ENCODE results near the gene DPPA4. TPM values are rescaled to one million over a fixed set of nuclear protein-coding genes. Genes with fewer than 3 reads are reported as not detected.

Gene DPPA4
- total RNA-seq, 1 donor: not detected

- H3K27ac ChIP-seq (ENCODE audit: low read depth, low read length): no peak overlapping the region
Measured at GRCh38 chr3:109338322-109338721, 976 bp upstream of the DPPA4 start.

DNA sequence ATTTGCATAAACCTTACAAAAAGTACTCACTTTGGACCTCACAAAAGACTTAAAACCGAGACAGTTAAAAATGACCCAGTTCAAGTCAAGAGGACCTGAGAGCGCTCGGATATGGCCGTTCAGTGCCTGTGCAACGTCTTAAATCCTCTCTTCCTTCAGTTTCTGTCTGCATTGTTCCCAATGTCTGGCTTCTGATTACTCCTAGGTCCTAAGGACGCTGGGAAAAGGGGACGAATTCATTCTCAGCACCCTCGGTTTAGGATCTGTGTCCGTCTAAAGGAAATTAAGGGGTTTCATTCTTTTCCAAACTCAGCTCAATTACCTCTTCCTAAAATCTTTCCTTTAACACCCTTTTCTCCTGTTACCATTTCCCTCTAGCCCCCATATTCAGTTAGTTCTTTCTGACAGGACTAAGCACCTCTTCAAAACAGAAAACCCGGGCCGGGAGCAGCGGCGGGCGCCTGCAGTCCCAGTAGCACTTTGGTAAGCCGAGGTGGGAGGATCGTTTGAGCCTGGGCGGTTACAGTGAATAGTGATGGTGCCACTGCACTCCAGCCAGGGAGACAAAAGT lies 970 bp downstream of the DPPA4 start:
- DNase-seq (ENCODE audit: insufficient read length, low spot score, missing footprints): no peak
- Histone ChIP-seq H3K27me3 (ENCODE audit: insufficient read depth, low read length) (no peaks in the 10 kb centered on the region), H3K79me2 (ENCODE audit: insufficient read depth, low read length) (no peaks in the 10 kb centered on the region), H3K27ac (ENCODE audit: low read depth, low read length) (no peak overlapping the region), H3K9me3 (ENCODE audit: low read depth, low read length) (no peaks in the 10 kb centered on the region), H3K4me1 (ENCODE audit: insufficient read depth, low read length) (no peaks in the 10 kb centered on the region), H3K36me3 (ENCODE audit: insufficient read depth, low read length) (no peaks in the 10 kb centered on the region), H4K20me1 (ENCODE audit: insufficient read depth, low read length) (no peaks in the 10 kb centered on the region), H2AFZ (ENCODE audit: low read length) (peak overlapping the region; percentile 88), H3K4me2 (ENCODE audit: insufficient read depth, low read length) (peak overlapping the region; percentile 83), H3K4me3 (ENCODE audit: insufficient read depth, low read length) (peak overlapping the region; percentile 69)
- no peak for TF ChIP-seq CTCF (IDR thresholded peaks at IDR 0.05; ENCODE audit: extremely low read depth, low read depth, low read length)

More at GRCh38 chr3:109338322-109338721, 976 bp upstream of the DPPA4 start:
- no peak for DNase-seq (ENCODE audit: insufficient read length, low spot score, missing footprints)
- H3K9me3 ChIP-seq (ENCODE audit: low read depth, low read length): no peaks in the 10 kb centered on the region
- no peaks in the 10 kb centered on the region for H3K4me1 ChIP-seq (ENCODE audit: insufficient read depth, low read length)
- H3K4me3 ChIP-seq (ENCODE audit: insufficient read depth, low read length): no peak overlapping the region
- no peak for TF ChIP-seq CTCF (IDR thresholded peaks at IDR 0.05; ENCODE audit: extremely low read depth, low read depth, low read length)
- no peak overlapping the region for H3K4me2 ChIP-seq (ENCODE audit: insufficient read depth, low read length)
- H3K79me2 ChIP-seq (ENCODE audit: insufficient read depth, low read length): no peaks in the 10 kb centered on the region
- no peaks in the 10 kb centered on the region for H4K20me1 ChIP-seq (ENCODE audit: insufficient read depth, low read length)
- H3K27me3 ChIP-seq (ENCODE audit: insufficient read depth, low read length): no peaks in the 10 kb centered on the region
- H3K36me3 ChIP-seq (ENCODE audit: insufficient read depth, low read length): no peaks in the 10 kb centered on the region
- H2AFZ ChIP-seq (ENCODE audit: low read length): no peak overlapping the region

DNA sequence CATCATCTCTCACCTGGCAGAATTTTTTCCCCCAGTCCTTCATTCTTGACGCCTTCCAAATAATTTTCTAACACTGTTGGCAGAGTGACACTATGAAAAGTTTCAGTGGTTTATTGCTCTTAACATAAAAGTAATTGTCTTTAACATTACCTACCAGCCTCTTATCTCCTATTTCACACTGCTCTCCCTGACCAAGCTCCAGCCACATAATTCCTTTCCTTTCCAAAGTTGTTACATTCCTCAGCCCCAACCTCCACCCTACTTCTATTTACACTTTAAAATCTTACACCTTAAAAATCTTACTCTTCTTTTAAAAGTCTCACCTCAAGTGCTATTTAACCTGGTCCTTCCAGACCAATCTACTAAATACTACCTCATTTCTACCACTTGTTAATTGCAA lies 2.8 kb downstream of the DPPA4 start:
- Histone ChIP-seq H3K4me1 (ENCODE audit: insufficient read depth, low read length) (no peaks in the 10 kb centered on the region), H3K4me2 (ENCODE audit: insufficient read depth, low read length) (no peak overlapping the region)

GRCh38 chr3:109331692-109332091 lies 5.7 kb downstream of the DPPA4 start:
- Histone ChIP-seq H3K4me3 (ENCODE audit: insufficient read depth, low read length) (no peak overlapping the region), H3K36me3 (ENCODE audit: insufficient read depth, low read length) (no peaks in the 10 kb centered on the region), H3K9me3 (ENCODE audit: low read depth, low read length) (no peaks in the 10 kb centered on the region), H3K27ac (ENCODE audit: low read depth, low read length) (no peak overlapping the region), H3K4me2 (ENCODE audit: insufficient read depth, low read length) (no peak overlapping the region), H3K4me1 (ENCODE audit: insufficient read depth, low read length) (no peaks in the 10 kb centered on the region), H4K20me1 (ENCODE audit: insufficient read depth, low read length) (no peaks in the 10 kb centered on the region), H3K27me3 (ENCODE audit: insufficient read depth, low read length) (no peaks in the 10 kb centered on the region), H3K79me2 (ENCODE audit: insufficient read depth, low read length) (no peaks in the 10 kb centered on the region), H2AFZ (ENCODE audit: low read length) (no peak overlapping the region)
- TF ChIP-seq CTCF (IDR thresholded peaks at IDR 0.05; ENCODE audit: extremely low read depth, low read depth, low read length): no peak
- no peak for DNase-seq (ENCODE audit: insufficient read length, low spot score, missing footprints)

More for the DNA sequence above, 2.8 kb downstream of the DPPA4 start:
- H3K27me3 ChIP-seq (ENCODE audit: insufficient read depth, low read length): no peaks in the 10 kb centered on the region
- no peaks in the 10 kb centered on the region for H3K36me3 ChIP-seq (ENCODE audit: insufficient read depth, low read length)
- no peak overlapping the region for H3K27ac ChIP-seq (ENCODE audit: low read depth, low read length)
- no peaks in the 10 kb centered on the region for H3K79me2 ChIP-seq (ENCODE audit: insufficient read depth, low read length)
- no peak overlapping the region for H2AFZ ChIP-seq (ENCODE audit: low read length)
- no peak for DNase-seq (ENCODE audit: insufficient read length, low spot score, missing footprints)
- H3K4me3 ChIP-seq (ENCODE audit: insufficient read depth, low read length): no peak overlapping the region
- H4K20me1 ChIP-seq (ENCODE audit: insufficient read depth, low read length): no peaks in the 10 kb centered on the region
- H3K9me3 ChIP-seq (ENCODE audit: low read depth, low read length): no peaks in the 10 kb centered on the region
- TF ChIP-seq CTCF (IDR thresholded peaks at IDR 0.05; ENCODE audit: extremely low read depth, low read depth, low read length): no peak
